ENCODE measurements around the gene CRELD2. TPM values are rescaled to one million over a fixed set of nuclear protein-coding genes. Genes with fewer than 3 reads are reported as not detected.
A peak's percentile ranks its signal among the peaks of the same experiment; 100 is the strongest.

The CRELD2 gene
- total RNA-seq, 2 experiments from 2014 or later, result 58.0 to 58.1 TPM

DNA sequence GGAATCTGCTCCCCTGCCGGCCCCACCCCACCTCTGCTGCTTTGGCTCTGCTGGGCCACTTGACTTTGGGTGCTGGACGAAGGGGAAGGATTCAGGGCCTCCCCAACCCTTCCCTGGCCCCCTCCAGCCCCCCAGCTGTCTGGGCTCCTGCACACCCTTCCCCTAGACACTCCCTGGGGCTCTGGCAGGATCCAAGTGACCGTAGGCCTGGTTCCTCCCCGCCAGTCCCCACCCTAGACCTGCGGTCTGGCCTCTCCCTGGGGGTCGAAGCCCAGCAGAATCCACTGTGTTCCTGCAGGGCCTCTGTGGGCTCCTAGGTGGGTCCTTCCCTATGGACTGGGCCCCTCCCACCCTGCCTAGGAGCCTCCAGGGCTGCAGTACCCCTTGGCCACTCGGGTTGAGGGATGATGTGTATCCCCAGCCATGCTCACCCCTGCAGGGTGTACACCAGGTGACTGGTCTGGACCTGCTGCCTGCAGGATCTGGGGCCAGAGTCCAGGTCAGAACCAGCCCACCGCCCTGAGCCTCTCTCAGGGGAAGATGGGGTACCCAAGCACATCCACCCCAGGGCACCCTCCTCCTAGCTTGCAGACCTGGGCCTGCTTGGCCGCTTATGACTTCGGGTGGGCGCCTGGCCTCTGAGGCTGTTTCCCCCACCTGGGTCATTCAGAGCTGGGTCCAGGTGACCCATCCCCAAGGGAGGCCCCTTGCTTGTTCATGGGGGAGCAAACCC, 47.8 kb downstream of the CRELD2 start:
- ChIA-PET CTCF (interaction anchor here (2.5 kb wide), 1 partner anchor 64 kb away, joined by 10 read pairs; no protein-coding TSS in a partner anchor), POLR2A (interaction anchor here (1.5 kb wide), 1 partner anchor 41 kb away, joined by 3 read pairs; no protein-coding TSS in a partner anchor)
- H3K4me3 Mint-ChIP-seq, result no peak overlapping the region

DNA sequence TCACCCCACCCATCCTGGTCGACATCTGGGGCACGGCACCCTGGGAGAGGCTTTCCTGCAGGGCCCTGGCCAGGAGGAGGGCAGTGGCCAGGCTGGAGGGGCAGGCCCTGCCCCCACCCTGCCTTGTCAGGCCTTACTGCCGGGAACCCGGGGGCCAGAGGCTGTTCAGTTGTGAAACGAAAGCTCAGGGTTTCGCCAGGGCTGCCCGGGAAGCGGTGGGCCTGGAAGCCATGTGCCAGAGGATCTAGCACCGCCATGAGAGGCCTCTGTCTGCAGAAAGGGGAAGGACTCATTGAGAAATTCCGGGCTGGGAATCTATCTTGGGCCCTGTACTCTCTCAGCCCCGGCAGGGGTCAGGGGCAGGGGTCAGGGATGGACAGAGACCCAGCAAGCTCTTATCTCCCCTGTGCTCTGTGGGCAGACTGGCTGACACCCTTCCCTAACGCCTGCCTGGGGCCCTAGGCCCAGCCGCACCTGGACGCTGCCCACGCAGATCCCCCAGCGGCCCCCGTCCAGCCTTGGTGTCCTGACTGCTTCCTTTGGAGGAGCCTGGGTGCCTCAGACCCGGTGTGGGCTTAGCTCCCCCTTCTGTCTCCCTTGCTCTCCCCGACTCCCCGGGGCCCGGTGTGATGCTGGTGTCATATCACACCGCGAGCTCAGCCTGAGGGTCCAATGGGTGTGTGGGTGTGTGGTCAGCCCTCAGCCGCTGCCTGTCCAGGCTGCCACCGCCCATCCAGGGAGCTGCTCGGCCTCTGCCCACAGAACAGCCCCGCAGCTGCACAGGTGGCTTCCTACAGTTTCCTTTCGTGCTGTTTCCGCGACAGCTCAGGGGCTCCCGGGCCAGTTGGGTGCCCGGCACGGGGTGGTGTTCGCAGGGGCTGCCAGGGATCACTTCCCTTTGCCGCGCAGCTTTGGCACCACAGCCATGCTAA, 48.6 kb downstream of the CRELD2 start:
- CTCF ChIA-PET, result interaction anchor here (0.8 to 2.5 kb wide), 3 partner anchors 63 to 199 kb away, joined by 3 to 10 read pairs (median 4); no protein-coding TSS in a partner anchor
- peaks cover 42% of the 10 kb centered on the region for H3K4me1 Mint-ChIP-seq (ENCODE audit: low read depth)
- H3K27me3 Mint-ChIP-seq (ENCODE audit: low read depth), result no peaks in the 10 kb centered on the region
- no peak for ATAC-seq
- POLR2A ChIA-PET, result interaction anchor here (0.6 kb wide), 1 partner anchor 31 kb away, joined by 3 read pairs; no protein-coding TSS in a partner anchor
- peak overlapping the region; percentile 52 for H3K27ac Mint-ChIP-seq
- no peak overlapping the region for H3K4me3 Mint-ChIP-seq
- H3K9me3 Mint-ChIP-seq (ENCODE audit: insufficient read depth), result no peaks in the 10 kb centered on the region
- peak; percentile 22 for DNase-seq
- peaks cover 24% of the 10 kb centered on the region for H3K36me3 Mint-ChIP-seq (ENCODE audit: low read depth)

More for the DNA sequence above, 47.8 kb downstream of the CRELD2 start:
- Mint-ChIP-seq H3K36me3 (ENCODE audit: low read depth) (peaks cover 30% of the 10 kb centered on the region), H3K27ac (no peak overlapping the region), H3K27me3 (ENCODE audit: low read depth) (no peaks in the 10 kb centered on the region), H3K9me3 (ENCODE audit: insufficient read depth) (no peaks in the 10 kb centered on the region), H3K4me1 (ENCODE audit: low read depth) (peaks cover 42% of the 10 kb centered on the region)
- no peak for DNase-seq
- ATAC-seq, result no peak

DNA sequence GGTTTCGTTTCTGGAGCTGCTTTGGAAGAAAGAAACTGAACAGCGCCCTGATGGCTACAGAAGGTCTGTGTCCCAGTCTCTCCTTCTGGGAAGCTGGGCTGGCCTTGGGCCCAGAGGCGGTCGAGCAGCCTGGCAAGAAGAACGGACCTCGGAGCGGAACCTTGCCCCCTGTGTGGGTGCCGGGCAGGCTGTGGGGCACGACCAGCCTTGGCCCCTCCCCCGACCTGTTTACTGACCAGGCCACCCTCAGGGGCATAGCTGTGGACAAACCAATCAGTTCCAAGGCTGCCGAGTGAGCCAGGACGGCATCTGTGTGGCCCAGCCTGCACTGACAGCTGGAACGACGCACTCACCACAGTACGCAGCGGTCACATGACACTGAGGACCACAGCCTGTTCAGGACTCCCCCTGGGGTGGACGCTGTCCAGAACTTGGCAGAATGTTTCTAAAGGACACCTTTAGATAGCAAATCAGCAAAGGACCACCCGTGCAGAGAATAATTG, 49.3 kb downstream of the CRELD2 start:
- Mint-ChIP-seq H3K36me3 (ENCODE audit: low read depth) (peaks cover 21% of the 10 kb centered on the region), H3K9me3 (ENCODE audit: insufficient read depth) (no peaks in the 10 kb centered on the region), H3K4me1 (ENCODE audit: low read depth) (peaks cover 42% of the 10 kb centered on the region), H3K4me3 (no peak overlapping the region), H3K27ac (no peak overlapping the region), H3K27me3 (ENCODE audit: low read depth) (no peaks in the 10 kb centered on the region)
- CTCF ChIA-PET, result interaction anchor here (0.8 to 2.5 kb wide), 3 partner anchors 63 to 200 kb away, joined by 3 to 10 read pairs (median 4); no protein-coding TSS in a partner anchor
- ATAC-seq (no peak), DNase-seq (no peak)
- POLR2A ChIA-PET, result interaction anchor here (0.6 kb wide), 1 partner anchor 12 kb away, joined by 5 read pairs; no protein-coding TSS in a partner anchor

DNA sequence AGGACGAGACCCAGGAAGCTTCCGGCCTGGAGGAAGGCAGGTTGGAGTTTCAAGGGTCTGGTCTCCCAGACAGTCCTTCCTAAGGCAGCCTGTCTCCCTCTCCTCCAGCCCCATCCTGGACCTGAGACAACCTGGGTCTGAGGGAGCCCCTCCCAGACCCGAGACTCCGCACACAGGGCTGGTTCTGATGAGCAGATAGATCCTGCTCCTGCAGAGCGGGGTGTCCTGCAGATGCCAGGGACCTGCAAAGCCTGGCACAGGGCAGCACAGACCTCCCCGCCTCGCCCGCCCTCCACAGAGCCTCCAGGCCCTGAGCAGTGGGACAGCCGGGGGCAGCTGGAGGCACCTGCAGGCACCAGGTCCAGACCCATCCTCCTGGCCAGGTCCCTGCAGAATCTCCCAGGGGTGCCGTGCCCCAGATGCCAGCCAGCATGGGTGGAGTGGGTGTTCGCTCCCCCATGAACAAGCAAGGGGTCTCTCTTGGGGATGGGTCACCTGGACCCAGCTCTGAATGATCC, 49.9 kb downstream of the CRELD2 start:
- Mint-ChIP-seq H3K4me3 (no peak overlapping the region), H3K36me3 (ENCODE audit: low read depth) (peaks cover 15% of the 10 kb centered on the region), H3K27me3 (ENCODE audit: low read depth) (no peaks in the 10 kb centered on the region), H3K9me3 (ENCODE audit: insufficient read depth) (no peaks in the 10 kb centered on the region), H3K27ac (no peak overlapping the region), H3K4me1 (ENCODE audit: low read depth) (peaks cover 38% of the 10 kb centered on the region)
- POLR2A ChIA-PET, result interaction anchor here (0.6 to 0.7 kb wide), 2 partner anchors 12 to 32 kb away, joined by 3 to 5 read pairs; no protein-coding TSS in a partner anchor
- peak; percentile 21 for DNase-seq
- no peak for ATAC-seq
- CTCF ChIA-PET, result interaction anchor here (2.5 kb wide), 1 partner anchor 62 kb away, joined by 10 read pairs; no protein-coding TSS in a partner anchor

DNA sequence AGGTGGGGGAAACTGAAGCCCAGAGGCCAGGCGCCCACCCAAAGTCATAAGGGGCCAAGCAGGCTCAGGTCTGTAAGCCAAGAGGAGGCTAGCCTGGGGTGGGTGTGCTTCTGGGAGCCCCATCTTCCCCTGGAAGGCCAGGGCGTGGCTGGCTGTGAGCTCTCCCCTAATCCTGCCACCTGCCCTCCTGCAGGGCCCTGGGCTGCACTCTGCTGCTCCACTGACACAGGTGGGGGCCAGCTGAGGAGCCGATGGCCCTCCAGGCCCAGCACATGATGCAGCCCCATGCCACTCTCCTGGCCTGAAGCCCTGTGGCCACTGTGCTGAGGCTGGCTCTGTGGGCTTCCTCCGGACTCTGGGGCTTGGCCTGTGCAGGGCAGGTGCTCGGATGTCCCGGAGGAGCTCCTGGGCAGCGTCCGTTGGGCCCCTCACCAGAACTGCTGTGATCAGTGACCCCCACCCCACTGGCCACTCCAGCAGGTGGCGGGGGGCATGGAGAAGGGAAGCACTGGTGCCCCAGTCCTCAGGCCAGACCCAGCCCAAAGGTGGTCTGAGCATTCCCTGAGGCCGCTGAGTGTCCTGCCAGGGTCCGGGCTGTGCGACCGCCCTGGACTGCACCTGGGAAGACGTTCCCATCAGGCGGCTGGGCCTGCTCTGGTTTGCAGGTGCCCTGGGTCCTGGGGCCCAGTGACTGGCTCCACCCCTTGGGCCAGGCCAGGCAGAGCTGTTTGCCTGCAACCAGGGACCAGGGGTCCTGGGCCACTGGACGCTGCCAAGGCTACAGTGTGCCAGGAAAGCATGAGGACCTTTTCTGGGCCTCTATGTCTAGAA, 50.6 kb downstream of the CRELD2 start:
- H3K9me3 Mint-ChIP-seq (ENCODE audit: insufficient read depth), result no peaks in the 10 kb centered on the region
- H3K4me1 Mint-ChIP-seq (ENCODE audit: low read depth), result peaks cover 31% of the 10 kb centered on the region
- H3K4me3 Mint-ChIP-seq, result no peak overlapping the region
- ATAC-seq (no peak), DNase-seq (peak; percentile 24)
- H3K36me3 Mint-ChIP-seq (ENCODE audit: low read depth), result peaks cover 8% of the 10 kb centered on the region
- POLR2A ChIA-PET, result interaction anchor here (0.7 kb wide), 1 partner anchor 32 kb away, joined by 3 read pairs; no protein-coding TSS in a partner anchor
- CTCF ChIA-PET, result no interaction called here
- no peaks in the 10 kb centered on the region for H3K27me3 Mint-ChIP-seq (ENCODE audit: low read depth)
- no peak overlapping the region for H3K27ac Mint-ChIP-seq

DNA sequence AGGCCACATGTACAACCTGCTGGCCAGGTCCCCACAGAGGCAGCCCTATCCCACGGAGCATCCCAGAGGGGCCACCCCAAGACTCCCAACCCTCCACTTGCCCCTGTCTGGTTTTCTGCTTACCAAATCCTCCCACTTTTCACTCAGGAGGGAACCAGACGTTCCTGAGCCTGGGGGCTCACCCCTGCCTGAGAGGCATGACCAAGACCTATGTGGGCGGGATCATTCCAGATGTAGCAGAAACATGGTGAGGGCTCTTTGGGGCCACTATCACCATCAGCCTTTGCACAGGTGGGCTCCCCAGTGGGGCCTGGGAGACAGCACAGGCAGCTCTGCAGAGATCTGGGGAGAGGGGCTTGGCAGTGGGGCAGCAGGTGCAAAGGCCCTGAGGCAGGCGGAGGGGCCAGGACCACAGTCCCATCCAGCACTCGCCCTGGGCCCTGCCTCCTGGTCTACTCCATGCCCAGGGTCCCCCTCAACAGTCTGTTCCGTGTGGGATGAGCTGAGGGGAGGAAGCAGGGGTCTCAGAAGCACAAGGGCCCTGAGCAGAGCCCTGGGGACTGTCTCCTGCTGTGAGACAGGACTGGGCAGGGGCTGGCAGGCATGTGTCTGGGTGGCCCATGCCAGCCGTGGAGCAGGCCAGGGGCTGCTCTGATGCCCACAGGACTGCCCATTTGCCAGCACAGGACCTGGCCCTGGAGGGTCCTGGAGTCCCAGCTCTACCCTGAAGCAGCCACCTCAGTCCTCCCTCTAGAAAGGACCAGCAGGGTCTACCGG, 51.5 kb downstream of the CRELD2 start:
- Mint-ChIP-seq H3K4me1 (ENCODE audit: low read depth) (peaks cover 22% of the 10 kb centered on the region), H3K36me3 (ENCODE audit: low read depth) (no peaks in the 10 kb centered on the region), H3K9me3 (ENCODE audit: insufficient read depth) (no peaks in the 10 kb centered on the region), H3K4me3 (peak overlapping the region; percentile 76), H3K27me3 (ENCODE audit: low read depth) (no peaks in the 10 kb centered on the region), H3K27ac (peak overlapping the region; percentile 94)
- no peak for ATAC-seq
- ChIA-PET POLR2A (interaction anchor here (1.6 kb wide), 1 partner anchor 9 kb away, joined by 15 read pairs; the partner anchor contains the start of gene PIM3), CTCF (interaction anchor here (1.4 kb wide), 1 partner anchor 39 kb away, joined by 3 read pairs; no protein-coding TSS in a partner anchor)
- DNase-seq, result no peak

DNA sequence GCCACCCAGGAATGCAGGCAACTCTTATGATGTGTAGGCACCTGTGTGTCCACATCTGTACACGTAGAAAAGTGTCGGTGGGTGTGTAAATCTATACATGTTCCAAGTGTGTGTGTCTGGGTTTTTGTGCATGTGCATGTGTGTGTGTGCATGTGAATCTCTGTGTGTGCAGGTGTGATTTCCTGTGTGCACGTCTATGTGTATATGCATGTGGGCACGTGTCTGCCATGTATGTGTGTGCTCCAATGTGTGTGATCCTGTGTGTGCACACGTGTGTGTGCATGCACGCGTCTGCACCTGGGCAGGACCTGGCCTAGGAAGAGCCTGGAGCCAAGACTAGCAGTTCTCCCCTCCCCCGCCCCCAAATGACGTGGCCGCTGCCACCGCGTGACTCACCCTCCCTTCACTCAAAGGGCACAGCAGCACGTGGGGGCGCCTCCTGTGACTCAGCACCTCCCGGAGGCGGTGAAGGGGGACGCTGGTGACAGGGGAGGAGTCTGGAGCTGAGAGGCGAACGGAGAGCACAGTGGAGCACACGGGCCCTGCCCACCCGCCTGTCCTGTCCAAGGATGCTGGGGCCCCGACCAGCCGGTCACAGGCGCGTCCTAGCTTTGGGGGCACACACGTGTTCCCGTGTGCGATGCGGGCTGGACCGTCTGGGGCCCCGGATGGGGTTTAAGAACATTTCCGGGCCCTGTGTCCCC, 52.2 kb downstream of the CRELD2 start:
- Mint-ChIP-seq H3K27me3 (ENCODE audit: low read depth) (no peaks in the 10 kb centered on the region), H3K9me3 (ENCODE audit: insufficient read depth) (no peaks in the 10 kb centered on the region), H3K27ac (peak overlapping the region; percentile 94), H3K4me1 (ENCODE audit: low read depth) (peaks cover 25% of the 10 kb centered on the region), H3K4me3 (peak overlapping the region; percentile 76), H3K36me3 (ENCODE audit: low read depth) (no peaks in the 10 kb centered on the region)
- DNase-seq (peak; percentile 96), ATAC-seq (peak; percentile 92)
- ChIA-PET CTCF (interaction anchor here (0.6 to 1.4 kb wide), 2 partner anchors 23 to 39 kb away, joined by 3 read pairs; no protein-coding TSS in a partner anchor), POLR2A (interaction anchor here (0.6 to 1.6 kb wide), 4 partner anchors 9 to 34 kb away, joined by 3 to 15 read pairs (median 4); partner anchors contain the start of gene PIM3)

DNA sequence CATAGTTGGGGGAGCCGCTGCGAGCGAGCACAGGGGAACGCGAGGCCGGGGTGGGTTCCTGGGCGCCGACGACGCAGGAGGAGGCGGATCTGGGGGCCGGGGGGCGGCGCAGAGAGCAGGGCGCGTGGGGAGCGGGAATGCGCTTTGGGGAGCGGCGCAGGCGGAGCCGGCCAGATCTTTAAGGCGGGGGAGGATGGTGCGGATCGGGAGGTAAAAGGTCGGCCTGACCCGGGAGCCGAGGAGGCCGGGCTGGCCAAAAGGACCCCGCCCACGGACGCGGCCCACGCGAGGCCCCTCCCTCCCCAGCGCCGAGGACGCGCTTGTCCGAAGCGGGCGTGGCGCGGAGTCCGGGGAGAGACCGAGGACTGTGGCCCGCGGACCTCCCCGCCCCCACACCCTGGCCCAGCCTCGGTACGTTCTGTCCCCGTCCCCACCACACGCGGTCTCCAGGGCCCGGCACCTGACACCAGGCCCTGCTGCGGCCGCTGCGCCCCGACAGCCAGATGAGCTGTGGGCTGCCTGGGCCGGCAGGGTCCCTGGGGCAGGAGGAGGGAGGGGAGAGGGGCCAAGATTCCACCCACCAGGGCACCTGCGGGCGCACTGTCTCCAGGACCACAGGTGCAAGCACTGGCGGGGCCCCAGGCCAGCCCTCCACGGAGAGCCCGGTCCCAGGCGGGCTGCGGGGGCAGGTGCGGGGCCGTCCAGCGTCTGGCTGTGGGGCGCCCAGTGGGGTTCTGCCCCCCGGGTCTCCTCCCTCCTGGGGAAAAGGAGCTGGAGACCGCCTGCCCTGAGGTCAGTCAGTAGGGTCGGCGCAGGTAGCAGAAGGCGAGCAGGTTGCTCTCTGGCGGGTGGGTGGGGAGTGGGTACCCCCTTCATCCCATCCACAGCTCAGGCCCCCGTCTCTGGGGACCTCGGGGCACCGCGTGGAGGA, 53.1 kb downstream of the CRELD2 start:
- H3K4me3 Mint-ChIP-seq, result peak overlapping the region; percentile 76
- no peaks in the 10 kb centered on the region for H3K9me3 Mint-ChIP-seq (ENCODE audit: insufficient read depth)
- DNase-seq, result peak; percentile 81
- peak; percentile 54 for ATAC-seq
- peak overlapping the region; percentile 94 for H3K27ac Mint-ChIP-seq
- ChIA-PET POLR2A (interaction anchor here (0.6 to 1.6 kb wide), 3 partner anchors 10 to 35 kb away, joined by 3 to 15 read pairs (median 4); partner anchors contain the start of gene PIM3), CTCF (interaction anchor here (1.4 kb wide), 1 partner anchor 40 kb away, joined by 3 read pairs; no protein-coding TSS in a partner anchor)
- H3K27me3 Mint-ChIP-seq (ENCODE audit: low read depth), result no peaks in the 10 kb centered on the region
- peaks cover 27% of the 10 kb centered on the region for H3K4me1 Mint-ChIP-seq (ENCODE audit: low read depth)
- H3K36me3 Mint-ChIP-seq (ENCODE audit: low read depth), result no peaks in the 10 kb centered on the region

All from activated CD8-positive, alpha-beta T cell treated with anti-CD3 and anti-CD28 coated beads, Interleukin-2, amount 10 ng/mL, durations not matched to agents 7 days and 5 days (primary cell).